GM23248 (cell line): Measurements from ENCODE around the gene IL1R1. TPM values are rescaled to one million over a fixed set of nuclear protein-coding genes. Genes with fewer than 3 reads are reported as not detected.
"Not testable (repeated sequence)": the region's sequence is repeated elsewhere in the genome, so short reads cannot be mapped to it uniquely, and the experiment has no call there.

Experiments used
- DNase-seq: peaks from one replicate; pipeline ENCODE4 v3.0.0-alpha.2; 2015
- H2AFZ ChIP-seq: fragments of 200-600 bp; sonication (generic); 2 replicates; pipeline ENCODE4 v1.6.1; 2016; ENCODE audit warnings: antibody characterized with exemption
- H3F3A ChIP-seq: fragments of 200-600 bp; sonication (generic); 2 replicates; pipeline ENCODE4 v1.6.1; 2016; ENCODE audit warnings: mild to moderate bottlenecking, antibody characterized with exemption, mixed run types; ENCODE audit not compliant: insufficient read depth
- H3K27ac ChIP-seq: fragments of 200-600 bp; sonication (generic); 2 replicates; pipeline ENCODE4 v1.5.1; 2016; ENCODE audit warnings: mild to moderate bottlenecking
- H3K27me3 ChIP-seq: fragments of 200-600 bp; sonication (generic); replicated peaks from 2 replicates; pipeline ENCODE4 v1.6.1; 2016; ENCODE audit warnings: mild to moderate bottlenecking; ENCODE audit not compliant: insufficient read depth
- H3K36me3 ChIP-seq: fragments of 200-600 bp; sonication (generic); 2 replicates; pipeline ENCODE4 v1.6.1; 2016; ENCODE audit warnings: low read depth, mild to moderate bottlenecking
- H3K4me1 ChIP-seq: fragments of 200-600 bp; sonication (generic); 2 replicates; pipeline ENCODE4 v1.6.1; 2016; ENCODE audit warnings: mild to moderate bottlenecking; ENCODE audit not compliant: insufficient read depth
- H3K4me2 ChIP-seq: fragments of 200-600 bp; sonication (generic); one replicate; pipeline ENCODE4 v1.6.1; 2016; ENCODE audit warnings: mild to moderate bottlenecking; ENCODE audit not compliant: unreplicated experiment
- H3K4me3 ChIP-seq: fragments of 200-600 bp; sonication (generic); 2 replicates; pipeline ENCODE4 v1.5.1; 2016; ENCODE audit warnings: mild to moderate bottlenecking
- H3K79me2 ChIP-seq: fragments of 200-600 bp; sonication (generic); 2 replicates; pipeline ENCODE4 v1.6.1; 2016; ENCODE audit warnings: mild to moderate bottlenecking; ENCODE audit not compliant: insufficient read depth
- H3K9ac ChIP-seq: fragments of 200-600 bp; sonication (generic); 2 replicates; pipeline ENCODE4 v1.6.1; 2016; ENCODE audit warnings: mild to moderate bottlenecking
- H3K9me2 ChIP-seq: fragments of 200-600 bp; sonication (generic); 2 replicates; pipeline ENCODE4 v1.6.1; 2016; ENCODE audit warnings: mixed run types, mild to moderate bottlenecking, moderate library complexity; ENCODE audit not compliant: insufficient read depth
- H3K9me3 ChIP-seq: fragments of 200-600 bp; sonication (generic); one replicate; pipeline ENCODE4 v1.6.1; 2017; ENCODE audit warnings: low read depth
- H4K20me1 ChIP-seq: fragments of 200-600 bp; sonication (generic); 2 replicates; pipeline ENCODE4 v1.6.0; 2016; ENCODE audit not compliant: insufficient read depth
- EZH2 ChIP-seq: fragments of 200-600 bp; sonication (generic); IDR thresholded peaks from 2 replicates; pipeline ENCODE4 v1.6.1; 2018; ENCODE audit warnings: antibody characterized with exemption, mild to moderate bottlenecking; ENCODE audit not compliant: insufficient read depth, poor library complexity, severe bottlenecking
- EZH2phosphoT487 ChIP-seq: fragments of 200-600 bp; sonication (generic); IDR thresholded peaks from 2 replicates; pipeline ENCODE4 v1.6.1; 2018; ENCODE audit warnings: antibody characterized with exemption, moderate library complexity, mild to moderate bottlenecking, low read depth; ENCODE audit not compliant: insufficient read depth
- WGBS, 2 experiments: methylation state at CpG; one replicate each; pipeline ENCODE4 v1.1.6; 2015 to 2017; ENCODE audit warnings: low lambda C conversion rate in 2 of 2, low coverage in 1 of 2; ENCODE audit errors: missing lambda C conversion rate in 2 of 2; 5-methylcytosine and 5-hydroxymethylcytosine counted together
- in situ Hi-C: fragments of 300-500 bp; cut with MboI; formaldehyde crosslinking; loops from 2 replicates; pipeline ENCODE4 v1.15.0; 2020
- polyA plus RNA-seq: library from polyadenylated mRNA; unstranded; fragments of >200 nt; fragmentation: Nextera tagmentation; extraction: Ambion mirVana; gene quantifications from 2 replicates; pipeline ENCODE4 v1.2.1, GENCODE V29; 2016
- total RNA-seq: library from RNA; depleted of rRNA; stranded (reverse); fragments of >200 nt; shearing (Covaris generic); gene quantifications from 2 replicates; pipeline ENCODE4 v1.2.3, GENCODE V29; 2014

Gene IL1R1
- total and polyA plus RNA-seq, 2 experiments from 2014 or later, result 75.4 to 87.9 TPM

DNA sequence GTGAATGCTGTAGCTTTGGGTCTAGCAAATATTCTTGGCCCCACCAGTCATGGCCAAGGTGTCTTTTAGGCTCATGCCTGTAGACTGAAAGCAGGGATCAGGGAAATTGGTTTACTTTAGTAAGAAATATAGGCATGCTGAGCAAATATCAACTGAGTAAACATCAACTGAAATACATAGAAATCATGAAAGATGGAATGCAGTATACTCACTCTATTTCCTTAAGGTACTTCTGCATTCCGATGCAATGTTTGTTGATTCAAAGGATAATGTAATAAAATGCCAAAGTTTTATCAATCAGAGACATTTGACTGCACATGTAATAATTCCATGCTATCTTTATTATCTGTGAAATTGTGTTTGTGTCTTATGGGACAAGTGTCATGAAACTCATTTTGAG is 19.6 kb upstream of the IL1R1 start:
- Histone ChIP-seq H3K36me3 (no peaks in the 10 kb centered on the region), H3K4me2 (peak overlapping the region; percentile 68), H2AFZ (0 out of 2 replicates have a peak overlapping the region, but pooled peaks have one; percentile 4), H3K9me3 (no peaks in the 10 kb centered on the region), H3F3A (peaks cover 38% of the 10 kb centered on the region), H3K4me1 (peaks cover 43% of the 10 kb centered on the region), H3K27me3 (no peaks in the 10 kb centered on the region), H3K4me3 (no peak overlapping the region), H3K27ac (peak overlapping the region; percentile 89), H3K79me2 (peaks cover 84% of the 10 kb centered on the region), H3K9me2 (no peaks in the 10 kb centered on the region), H4K20me1 (no peaks in the 10 kb centered on the region), H3K9ac (peak overlapping the region; percentile 65)
- 88 to 100% methylated on average over 1 of the region's 1 CpG for WGBS, 2 experiments
- in situ Hi-C loops, result no loop called here
- no peak for TF ChIP-seq EZH2phosphoT487
- no peak for TF ChIP-seq EZH2
- DNase-seq, result no peak

- not testable (repeated sequence) for H3K9ac ChIP-seq, H3K4me3 ChIP-seq, H4K20me1 ChIP-seq
Measured at GRCh38 chr2:102124421-102124820, 18.1 kb upstream of the IL1R1 start.

GRCh38 chr2:102126169-102126568 is 16.4 kb upstream of the IL1R1 start:
- Histone ChIP-seq H3K27me3 (no peaks in the 10 kb centered on the region), H3K36me3 (no peaks in the 10 kb centered on the region), H3K79me2 (peaks cover 77% of the 10 kb centered on the region), H3K4me2 (no peak overlapping the region), H3F3A (peaks cover 62% of the 10 kb centered on the region), H3K27ac (peak overlapping the region; percentile 88; the same call in 1 of the 2 replicates), H3K4me1 (peaks cover 65% of the 10 kb centered on the region), H4K20me1 (no peaks in the 10 kb centered on the region), H3K9me3 (no peaks in the 10 kb centered on the region), H3K4me3 (no peak overlapping the region), H3K9ac (no peak overlapping the region), H3K9me2 (no peaks in the 10 kb centered on the region), H2AFZ (no peak overlapping the region)
- in situ Hi-C loops, result loop anchor here (25.0 kb wide), 1 partner anchor 89 kb away; no protein-coding TSS in a partner anchor
- TF ChIP-seq EZH2phosphoT487 (no peak), EZH2 (no peak)
- no peak for DNase-seq
- 96 to 97% methylated on average over 4 of the region's 4 CpGs for WGBS, 2 experiments

More at GRCh38 chr2:102124421-102124820, 18.1 kb upstream of the IL1R1 start:
- in situ Hi-C loops, H2AFZ ChIP-seq, H3K36me3 ChIP-seq, H3K27me3 ChIP-seq, H3K9me2 ChIP-seq, H3K4me2 ChIP-seq, H3K9me3 ChIP-seq, H3K27ac ChIP-seq, DNase-seq: not testable (repeated sequence)
- H3F3A ChIP-seq, result peaks cover 52% of the 10 kb centered on the region
- 99% methylated on average over 5 of the region's 5 CpGs for WGBS, 2 experiments
- peaks cover 50% of the 10 kb centered on the region for H3K4me1 ChIP-seq
- H3K79me2 ChIP-seq, result peaks cover 77% of the 10 kb centered on the region

- Histone ChIP-seq H3F3A (peaks cover 62% of the 10 kb centered on the region), H3K79me2 (peaks cover 77% of the 10 kb centered on the region), H3K9me3 (no peaks in the 10 kb centered on the region), H3K9ac (0 out of 2 replicates have a peak overlapping the region, but pooled peaks have one; percentile 62), H3K4me1 (peaks cover 62% of the 10 kb centered on the region), H3K4me3 (no peak overlapping the region), H3K36me3 (no peaks in the 10 kb centered on the region), H3K27ac (peak overlapping the region; percentile 88), H3K27me3 (no peaks in the 10 kb centered on the region), H3K4me2 (no peak overlapping the region), H2AFZ (no peak overlapping the region), H3K9me2 (no peaks in the 10 kb centered on the region), H4K20me1 (no peaks in the 10 kb centered on the region)
- in situ Hi-C loops, result loop anchor here (25.0 kb wide), 1 partner anchor 89 kb away; no protein-coding TSS in a partner anchor
- peak; percentile 64 for DNase-seq
- WGBS, 2 experiments, result 80 to 87% methylated on average over 2 of the region's 2 CpGs
- TF ChIP-seq EZH2phosphoT487 (no peak), EZH2 (no peak)
Measured at GRCh38 chr2:102126660-102127059, 15.9 kb upstream of the IL1R1 start.

DNA sequence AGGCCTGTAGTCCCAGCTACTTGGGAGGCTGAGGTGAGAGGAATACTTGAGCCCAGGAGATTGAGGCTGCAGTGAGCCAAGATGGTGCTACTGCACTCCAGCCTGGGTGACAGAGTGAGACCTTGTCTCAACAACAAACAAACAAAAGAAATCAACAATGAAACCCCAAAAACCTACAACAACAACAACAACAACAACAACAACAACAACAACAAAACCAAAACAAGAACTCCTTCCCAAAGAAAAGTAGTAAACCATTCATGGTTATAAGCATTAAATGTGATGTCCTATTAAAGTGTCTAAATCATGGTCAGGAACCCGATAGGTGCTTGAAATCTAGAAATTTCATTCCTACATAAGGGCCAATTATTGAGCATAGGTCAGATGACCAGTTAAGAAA is 13.5 kb upstream of the IL1R1 start:
- Histone ChIP-seq H3K4me1 (peaks cover 46% of the 10 kb centered on the region), H2AFZ (no peak overlapping the region), H3K79me2 (peaks cover 73% of the 10 kb centered on the region), H3K27me3 (no peaks in the 10 kb centered on the region), H3K36me3 (no peaks in the 10 kb centered on the region), H4K20me1 (no peaks in the 10 kb centered on the region), H3K4me3 (no peak overlapping the region), H3F3A (peaks cover 48% of the 10 kb centered on the region), H3K4me2 (no peak overlapping the region), H3K9me3 (no peaks in the 10 kb centered on the region), H3K9ac (no peak overlapping the region), H3K9me2 (no peaks in the 10 kb centered on the region), H3K27ac (peak overlapping the region; percentile 88)
- no peak for DNase-seq
- in situ Hi-C loops, result loop anchor here (25.0 kb wide), 1 partner anchor 92 kb away; no protein-coding TSS in a partner anchor
- 97 to 100% methylated on average over 1 of the region's 1 CpG for WGBS, 2 experiments
- TF ChIP-seq EZH2phosphoT487 (no peak), EZH2 (no peak)
